Left cardiac atrium (tissue), 4 donors: ENCODE measurements around the gene FANCI. TPM values are rescaled to one million over a fixed set of nuclear protein-coding genes. Genes with fewer than 3 reads are reported as not detected.

ENCODE experiments used
- ATAC-seq, 2 donors: fragments of 200-7000 bp; cut with Tn5 transposase; one replicate each; pipeline ENCODE4 v1.9.1; 2020; ENCODE audit warnings: mild to moderate bottlenecking in 2 of 2, moderate library complexity in 2 of 2
- DNase-seq: peaks from one replicate; pipeline ENCODE4 v3.0.0-alpha.2; 2020
- intact Hi-C, 2 donors: fragments of 100-400 bp; cut with DNase I; formaldehyde crosslinking; loops; one replicate each; pipeline versions ENCODE4 v1.14.1 to v1.15.1; 2022 to 2023
- total RNA-seq, 2 donors: library from RNA; stranded (reverse); fragmentation: NEBNext Ultra II Directional; extraction: Animal tissue kit (Norgen Biotek cat#: 25700); gene quantifications; one replicate each; pipeline ENCODE4 v1.2.1, GENCODE V29; 2021
- donor health status: DM: no; HTN: yes; CAD: no.
- donor health status: DM: no; HTN: yes; CAD: no; lungs with severe emphysema.
- donor health status: DM: yes; HTN: yes; CAD: no.
- donor health status: Dilated cardiomyopathy.

Gene FANCI
- total RNA-seq, 2 donors from 2014 or later: 4.8 TPM

GRCh38 chr15:89293012-89293411 lies 49.2 kb downstream of the FANCI start:
- DNase-seq: no peak
- intact Hi-C loops: no loop called here
- no peak for ATAC-seq

GRCh38 chr15:89299896-89300295 lies 56.1 kb downstream of the FANCI start:
- DNase-seq: no peak
- intact Hi-C loops: loop anchor here in 1 of 2 donors (5.0 kb wide), 1 partner anchor 93 kb away; no protein-coding TSS in a partner anchor
- no peak for ATAC-seq

GRCh38 chr15:89301304-89302089 lies 57.7 kb downstream of the FANCI start:
- DNase-seq (no peak), ATAC-seq (no peak)
- intact Hi-C loops: loop anchor here in 1 of 2 donors (5.0 kb wide), 1 partner anchor 94 kb away; no protein-coding TSS in a partner anchor

- no peak for DNase-seq
- no peak for ATAC-seq
- intact Hi-C loops: loop anchor here in 1 of 2 donors (5.0 kb wide), 1 partner anchor 97 kb away; no protein-coding TSS in a partner anchor
Measured at GRCh38 chr15:89303986-89304385, 60.2 kb downstream of the FANCI start.

GRCh38 chr15:89305395-89305794 lies 61.6 kb downstream of the FANCI start:
- intact Hi-C loops: no loop called here
- ATAC-seq: no peak
- DNase-seq: no peak

GRCh38 chr15:89307046-89307587 lies 63.3 kb downstream of the FANCI start:
- DNase-seq: no peak
- intact Hi-C loops: no loop called here
- no peak for ATAC-seq

DNA sequence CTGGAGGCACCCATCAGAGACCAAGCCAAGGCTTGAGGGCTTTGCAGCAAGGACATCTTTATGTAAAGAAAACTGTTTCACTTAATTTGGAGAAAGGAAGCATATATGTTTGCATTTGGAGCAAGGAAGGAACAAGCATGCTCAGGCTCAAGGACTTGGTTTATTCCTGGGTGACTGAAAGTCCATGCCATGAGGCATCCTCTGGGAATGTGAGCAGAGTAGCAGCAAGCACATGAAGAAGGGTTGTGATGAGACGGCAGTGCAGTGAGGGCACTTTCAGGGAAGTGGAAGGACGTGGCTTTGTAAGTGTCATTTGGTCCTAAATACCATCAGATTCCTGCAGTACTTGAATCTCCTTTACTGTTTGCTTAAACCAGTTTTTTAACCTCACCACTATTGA lies 64.0 kb downstream of the FANCI start:
- intact Hi-C loops: no loop called here
- DNase-seq (no peak), ATAC-seq (no peak)

- intact Hi-C loops: no loop called here
- ATAC-seq: no peak
- no peak for DNase-seq
Measured at GRCh38 chr15:89308236-89308635, 64.5 kb downstream of the FANCI start.

DNA sequence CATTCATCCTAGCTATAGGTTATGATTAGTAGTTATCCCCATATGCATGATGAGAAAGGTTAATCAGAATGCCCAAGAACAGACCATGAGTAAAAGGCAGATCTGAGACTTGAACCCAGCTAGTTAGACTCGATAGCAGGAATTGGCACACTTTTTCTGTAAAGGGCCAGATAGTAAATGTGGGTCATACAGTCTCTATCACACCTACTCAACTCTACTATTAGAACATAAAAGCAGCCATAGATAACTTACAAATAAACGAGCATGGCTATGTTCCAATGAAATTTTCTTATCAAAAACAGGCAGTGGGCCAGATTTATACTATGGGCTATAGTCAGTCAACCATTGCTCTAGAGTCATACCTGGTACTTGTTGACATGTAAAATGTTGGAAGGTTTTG lies 66.2 kb downstream of the FANCI start:
- intact Hi-C loops: no loop called here
- DNase-seq: no peak
- no peak for ATAC-seq

DNA sequence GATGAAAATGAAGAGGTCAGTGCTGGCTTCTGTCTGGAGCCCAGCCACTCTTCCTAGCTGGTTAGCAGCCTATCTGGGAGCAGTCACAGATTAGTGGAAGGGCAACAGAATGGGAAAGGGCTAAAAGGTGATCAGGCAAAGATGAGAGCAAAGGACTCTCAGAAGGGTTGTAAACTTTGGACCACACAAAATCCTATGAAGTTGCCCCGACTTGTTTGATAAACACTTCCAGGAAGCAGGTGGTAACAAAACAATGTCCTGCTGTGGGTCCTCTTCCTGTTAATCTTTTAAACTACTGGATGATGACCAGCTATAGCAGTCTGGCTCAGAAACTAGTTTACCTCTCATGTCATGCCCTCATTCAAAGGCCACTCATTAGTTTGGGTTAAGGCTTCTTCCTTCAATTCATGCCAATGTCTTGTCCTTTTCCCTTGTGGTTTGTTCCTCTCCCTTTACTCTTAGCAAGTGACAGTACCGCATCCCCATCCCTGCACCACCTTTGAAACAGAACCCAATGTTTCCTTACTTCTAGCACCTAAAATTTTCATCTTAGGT lies 71.7 kb downstream of the FANCI start:
- ATAC-seq: no peak
- intact Hi-C loops: no loop called here
- DNase-seq: no peak

DNA sequence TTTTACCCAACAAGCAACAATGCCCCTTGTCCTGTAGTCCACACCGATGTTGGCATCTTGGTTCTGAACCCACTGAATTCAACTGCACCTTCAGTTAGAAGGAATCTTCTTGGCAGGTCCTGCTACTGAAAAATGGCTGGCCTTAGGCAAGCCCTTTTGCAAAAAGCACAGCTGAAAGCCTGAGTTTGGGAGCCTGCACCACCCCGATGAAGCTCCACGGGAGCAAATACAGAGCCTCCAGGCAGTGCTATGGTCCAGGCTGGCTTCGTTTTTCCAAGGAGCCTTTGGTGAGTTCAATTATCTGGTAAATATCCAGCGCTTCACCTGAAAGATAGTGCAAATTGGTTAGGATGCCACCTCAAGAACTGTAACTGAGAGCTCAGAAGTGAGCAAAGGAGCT lies 72.7 kb downstream of the FANCI start:
- no peak for DNase-seq

DNA sequence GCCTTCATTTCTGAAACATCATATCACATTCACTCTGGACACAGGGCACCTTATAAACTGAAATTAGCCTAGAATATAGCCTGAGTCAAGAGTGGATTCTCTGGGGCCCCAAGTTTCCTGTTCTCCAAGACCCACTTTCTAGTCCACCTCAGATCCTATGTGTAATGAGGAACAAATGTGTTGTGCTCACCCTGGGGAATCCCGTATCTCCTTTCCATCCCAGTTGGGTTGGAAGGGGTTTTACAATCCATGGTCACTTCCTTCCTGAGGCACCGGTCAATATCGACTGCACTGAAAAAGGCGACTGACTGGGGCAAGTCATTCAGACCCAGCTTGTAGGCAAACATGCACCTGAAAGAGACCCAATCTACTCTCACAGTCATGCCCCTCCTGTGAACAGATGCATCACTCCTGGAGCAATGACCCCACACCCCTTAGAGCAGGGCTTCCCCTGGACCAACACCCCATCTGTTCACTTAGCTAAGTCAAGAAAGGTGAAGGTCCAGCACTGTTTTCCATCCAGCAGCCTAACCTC lies 73.5 kb downstream of the FANCI start:
- intact Hi-C loops: no loop called here
- DNase-seq: no peak
- no peak for ATAC-seq

More for the DNA sequence above, 72.7 kb downstream of the FANCI start:
- intact Hi-C loops: no loop called here
- no peak for ATAC-seq

DNA sequence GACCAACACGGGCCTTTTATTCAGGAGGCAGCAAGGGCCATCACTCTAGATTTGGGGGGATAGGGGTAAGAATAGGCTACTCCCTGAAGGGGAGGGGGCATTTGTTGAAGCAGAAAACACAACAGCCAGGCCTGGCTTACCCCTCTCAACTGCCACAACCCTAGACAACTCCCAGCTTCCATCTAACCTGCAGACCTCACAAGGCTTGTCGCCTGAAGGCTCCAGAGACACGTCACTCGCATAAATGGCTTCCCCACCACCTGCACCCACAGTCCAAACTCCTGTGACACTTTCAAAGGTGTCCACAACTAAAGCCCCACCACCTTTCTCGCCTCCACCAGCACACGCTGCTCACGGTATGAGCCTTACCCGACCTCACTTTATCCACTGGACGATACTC lies 75.9 kb downstream of the FANCI start:
- ATAC-seq: no peak
- no peak for DNase-seq
- intact Hi-C loops: no loop called here

GRCh38 chr15:89320200-89320599 lies 76.4 kb downstream of the FANCI start:
- intact Hi-C loops: no loop called here
- no peak for DNase-seq
- no peak for ATAC-seq

- intact Hi-C loops: no loop called here
- ATAC-seq: peak in 1 of 2 donors; percentile 16
- DNase-seq: no peak
Measured at GRCh38 chr15:89321521-89322410, 78.0 kb downstream of the FANCI start.

DNA sequence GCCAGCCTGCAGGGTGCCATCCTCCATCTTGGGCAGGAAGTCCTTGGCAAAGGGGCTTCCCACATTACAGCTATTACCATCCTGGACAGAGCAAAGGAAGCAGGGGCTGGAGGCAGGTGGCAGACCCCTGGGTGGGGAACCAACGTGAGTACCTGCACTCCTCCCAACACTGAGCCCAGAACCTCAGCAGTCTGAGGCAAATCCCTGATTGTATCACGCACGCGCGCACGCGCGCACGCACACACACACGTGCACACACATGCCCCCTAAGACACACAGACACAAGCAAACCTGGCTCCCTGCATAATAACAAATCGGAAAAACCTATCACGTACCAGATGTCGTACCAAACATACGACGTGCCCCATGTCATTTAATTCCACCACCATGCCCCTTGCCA lies 79.0 kb downstream of the FANCI start:
- ATAC-seq (no peak), DNase-seq (no peak)
- intact Hi-C loops: no loop called here

DNA sequence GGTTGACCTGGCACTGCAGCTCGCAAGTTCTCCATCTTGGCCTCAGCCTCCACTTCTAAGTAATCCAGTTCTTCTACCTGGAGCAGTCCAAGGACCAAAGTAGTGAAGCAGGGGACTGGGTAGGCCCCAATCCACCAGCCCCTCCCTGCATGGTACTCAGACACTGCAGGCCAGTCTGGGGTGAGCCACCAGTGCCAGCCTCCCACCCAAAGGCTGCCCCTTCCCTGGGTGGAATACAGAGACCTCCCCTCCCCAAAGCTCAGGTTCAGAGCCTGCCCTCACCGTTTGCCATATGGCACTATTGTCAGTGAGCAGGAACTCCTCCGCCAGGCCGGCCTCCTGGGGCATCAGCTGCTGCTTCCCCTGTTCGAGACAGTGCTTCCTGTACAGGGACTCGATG lies 80.0 kb downstream of the FANCI start:
- DNase-seq (no peak), ATAC-seq (no peak)
- intact Hi-C loops: no loop called here

DNA sequence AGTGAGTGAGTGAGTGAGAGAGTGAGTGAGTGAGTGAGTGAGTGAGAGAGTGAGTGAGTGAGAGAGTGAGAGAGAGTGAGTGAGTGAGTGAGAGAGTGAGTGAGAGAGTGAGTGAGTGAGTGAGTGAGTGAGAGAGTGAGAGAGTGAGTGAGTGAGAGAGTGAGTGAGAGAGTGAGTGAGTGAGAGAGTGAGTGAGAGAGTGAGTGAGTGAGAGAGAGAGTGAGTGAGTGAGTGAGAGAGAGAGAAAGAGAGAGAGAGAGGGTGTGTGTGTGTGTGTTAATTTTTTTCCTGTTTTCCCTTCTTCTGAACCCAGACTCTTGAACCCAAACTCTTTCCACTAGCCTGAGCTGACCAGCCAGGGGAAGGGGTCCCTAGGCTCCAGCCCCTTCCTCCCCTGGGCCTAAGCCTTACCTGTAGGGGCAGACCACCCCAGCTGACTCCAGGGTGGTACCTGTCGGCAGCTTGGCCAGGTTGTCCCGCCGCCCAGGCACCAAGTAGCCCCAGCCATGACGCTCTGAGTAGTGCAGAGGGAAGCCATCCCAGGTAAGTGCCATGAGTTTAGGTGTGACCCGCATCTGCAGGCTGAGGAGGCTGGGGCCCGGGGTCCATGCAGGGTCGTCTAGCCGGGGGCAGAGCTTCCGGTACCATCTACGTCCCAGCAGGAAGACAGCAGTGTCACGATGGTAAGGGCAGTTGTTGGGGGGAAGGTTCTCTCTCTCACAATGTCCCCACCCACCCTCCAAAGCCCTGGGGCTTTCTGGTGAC lies 81.4 kb downstream of the FANCI start:
- no peak for ATAC-seq
- intact Hi-C loops: no loop called here
- DNase-seq: no peak

GRCh38 chr15:89326316-89326715 lies 82.5 kb downstream of the FANCI start:
- ATAC-seq (no peak), DNase-seq (no peak)
- intact Hi-C loops: no loop called here
